H9 (cell line): ENCODE results near the gene TFAP2C. TPM values are rescaled to one million over a fixed set of nuclear protein-coding genes. Genes with fewer than 3 reads are reported as not detected.

Source experiments
- DNase-seq: peaks from one replicate; pipeline ENCODE4 v3.0.0-alpha.2; 2017
- H2AFZ ChIP-seq: one replicate; pipeline ENCODE4 v1.6.1; 2013; ENCODE audit warnings: mild to moderate bottlenecking, low read length, control low read depth, moderate library complexity
- H2AK5ac ChIP-seq: 2 replicates; pipeline ENCODE4 v1.6.1; 2013; ENCODE audit warnings: low read length, control low read depth, mixed read lengths; ENCODE audit not compliant: insufficient read length
- H2BK120ac ChIP-seq: one replicate; pipeline ENCODE4 v1.6.1; 2013; ENCODE audit warnings: low read depth, mild to moderate bottlenecking, low read length, control low read depth, inconsistent platforms; ENCODE audit not compliant: poor library complexity, severe bottlenecking
- H2BK12ac ChIP-seq: 2 replicates; pipeline ENCODE4 v1.6.1; 2013; ENCODE audit warnings: low read length, control low read depth, mixed read lengths, low read depth; ENCODE audit not compliant: insufficient read length
- H2BK15ac ChIP-seq: 2 replicates; pipeline ENCODE4 v1.6.1; 2013; ENCODE audit warnings: low read depth, low read length, control low read depth
- H2BK20ac ChIP-seq: one replicate; pipeline ENCODE4 v1.6.1; 2013; ENCODE audit warnings: low read depth, mild to moderate bottlenecking, low read length, control low read depth, inconsistent platforms; ENCODE audit not compliant: poor library complexity, severe bottlenecking
- H2BK5ac ChIP-seq: 2 replicates; pipeline ENCODE4 v1.6.1; 2013; ENCODE audit warnings: low read length, control low read depth, mixed read lengths; ENCODE audit not compliant: insufficient read length
- H3K14ac ChIP-seq: 2 replicates; pipeline ENCODE4 v1.6.1; 2013; ENCODE audit warnings: low read length, control low read depth; ENCODE audit not compliant: insufficient read depth
- H3K18ac ChIP-seq: 2 replicates; pipeline ENCODE4 v1.6.1; 2013; ENCODE audit warnings: low read depth, mild to moderate bottlenecking, mixed read lengths, low read length, control low read depth; ENCODE audit not compliant: insufficient read length
- H3K23ac ChIP-seq: 2 replicates; pipeline ENCODE4 v1.6.1; 2013; ENCODE audit warnings: low read length, control low read depth, mixed read lengths, low read depth; ENCODE audit not compliant: insufficient read length
- H3K23me2 ChIP-seq: 2 replicates; pipeline ENCODE4 v1.6.1; 2013; ENCODE audit warnings: low read depth, mild to moderate bottlenecking, mixed read lengths, low read length, control low read depth; ENCODE audit not compliant: insufficient read length, poor library complexity, severe bottlenecking
- H3K27ac ChIP-seq: 2 replicates; pipeline ENCODE4 v1.5.1; 2013; ENCODE audit warnings: low read length, control low read depth, mixed read lengths, low read depth; ENCODE audit not compliant: insufficient read length
- H3K27me3 ChIP-seq: 2 replicates; pipeline ENCODE4 v1.6.1; 2013; ENCODE audit warnings: low read length, control low read depth, inconsistent platforms; ENCODE audit not compliant: insufficient read depth
- H3K4ac ChIP-seq: 2 replicates; pipeline ENCODE4 v1.6.1; 2013; ENCODE audit warnings: low read depth, mild to moderate bottlenecking, control low read depth, inconsistent platforms, low read length, moderate library complexity
- H3K4me1 ChIP-seq: 2 replicates; pipeline ENCODE4 v1.6.1; 2013; ENCODE audit warnings: low read length, control low read depth, inconsistent platforms; ENCODE audit not compliant: insufficient read depth
- H3K4me2 ChIP-seq: 2 replicates; pipeline ENCODE4 v1.6.1; 2013; ENCODE audit warnings: low read length, control low read depth, mixed read lengths; ENCODE audit not compliant: insufficient read length, insufficient read depth
- H3K56ac ChIP-seq: 2 replicates; pipeline ENCODE4 v1.6.1; 2013; ENCODE audit warnings: low read depth, mild to moderate bottlenecking, mixed read lengths, low read length, control low read depth; ENCODE audit not compliant: insufficient read length
- H3K79me1 ChIP-seq: 2 replicates; pipeline ENCODE4 v1.6.1; 2013; ENCODE audit warnings: low read depth, mild to moderate bottlenecking, moderate library complexity, low read length, control low read depth, inconsistent platforms; ENCODE audit not compliant: insufficient read depth, poor library complexity, severe bottlenecking
- H3K79me2 ChIP-seq: 2 replicates; pipeline ENCODE4 v1.6.1; 2013; ENCODE audit warnings: low read length, control low read depth, inconsistent platforms; ENCODE audit not compliant: insufficient read depth
- H3K9ac ChIP-seq: 2 replicates; pipeline ENCODE4 v1.6.1; 2013; ENCODE audit warnings: low read length, control low read depth, mixed read lengths; ENCODE audit not compliant: insufficient read length; ENCODE audit errors: extremely low read depth
- H3K9me3 ChIP-seq: one replicate; pipeline ENCODE4 v1.6.1; 2013; ENCODE audit warnings: low read depth, low read length, inconsistent platforms; ENCODE audit not compliant: control insufficient read depth
- H3T11ph ChIP-seq: one replicate; pipeline ENCODE4 v1.6.1; 2013; ENCODE audit warnings: mild to moderate bottlenecking, low read length, control low read depth, inconsistent platforms
- H4K20me1 ChIP-seq: one replicate; pipeline ENCODE4 v1.6.1; 2013; ENCODE audit not compliant: control insufficient read depth, insufficient read length, insufficient read depth
- H4K5ac ChIP-seq: 2 replicates; pipeline ENCODE4 v1.6.1; 2013; ENCODE audit warnings: low read depth, mild to moderate bottlenecking, mixed read lengths, low read length, control low read depth; ENCODE audit not compliant: insufficient read length
- H4K8ac ChIP-seq: replicated peaks from 2 replicates; pipeline ENCODE4 v1.6.1; 2013; ENCODE audit warnings: low read length, control low read depth, mixed read lengths, low read depth; ENCODE audit not compliant: insufficient read length
- H4K91ac ChIP-seq: 2 replicates; pipeline ENCODE4 v1.6.1; 2013; ENCODE audit warnings: low read depth, mild to moderate bottlenecking, moderate library complexity, mixed read lengths, low read length, control low read depth; ENCODE audit not compliant: insufficient read length
- H3K27ac Mint-ChIP-seq, 3 experiments: 2 replicates in 2 of 3; 3 replicates in 1 of 3; pipeline ENCODE4 v1.8.0; 2020 to 2021; ENCODE audit warnings: mixed read lengths in 3 of 3, mild to moderate bottlenecking in 1 of 3, moderate library complexity in 1 of 3
- H3K27me3 Mint-ChIP-seq: 2 replicates; pipeline ENCODE4 v1.8.0; 2021; ENCODE audit warnings: low read depth, mild to moderate bottlenecking, moderate library complexity, mixed read lengths
- H3K36me3 Mint-ChIP-seq, 3 experiments: 2 replicates in 2 of 3; 3 replicates in 1 of 3; pipeline ENCODE4 v1.8.0; 2020 to 2021; ENCODE audit warnings: low read depth in 3 of 3, mixed read lengths in 3 of 3; ENCODE audit not compliant: insufficient read depth in 1 of 3
- H3K4me1 Mint-ChIP-seq, 2 experiments: 2 replicates each; pipeline ENCODE4 v1.8.0; 2020; ENCODE audit warnings: mixed read lengths in 2 of 2
- H3K4me3 Mint-ChIP-seq, 2 experiments: 2 replicates in 1 of 2; 3 replicates in 1 of 2; pipeline ENCODE4 v1.8.0; 2020 to 2021; ENCODE audit warnings: mild to moderate bottlenecking in 2 of 2, mixed read lengths in 2 of 2, moderate library complexity in 1 of 2
- H3K9me3 Mint-ChIP-seq, 2 experiments: 2 replicates in 1 of 2; 3 replicates in 1 of 2; pipeline ENCODE4 v1.8.0; 2020; ENCODE audit warnings: mild to moderate bottlenecking in 2 of 2, mixed read lengths in 2 of 2, moderate library complexity in 1 of 2
- WGBS: extraction: QIAGEN DNeasy Blood & Tissue Kit; methylation state at CpG from one replicate; pipeline ENCODE4 v1.1.7; 2013; ENCODE audit warnings: missing lambda C conversion rate, low lambda C conversion rate, mixed read lengths; ENCODE audit not compliant: insufficient read length; ENCODE audit errors: extremely low coverage; 5-methylcytosine and 5-hydroxymethylcytosine counted together
- total RNA-seq: library from RNA; stranded (reverse); gene quantifications from 2 replicates; pipeline ENCODE4 v1.2.1, GENCODE V29; 2021
- TF ChIP-seq, protein P1 (sequence below): fragments of 200-600 bp; sonication (generic); conservative IDR thresholded peaks from 3 replicates; pipeline ENCODE4 v1.8.0; 2021; ENCODE audit warnings: antibody characterized with exemption, mild to moderate bottlenecking

The TFAP2C gene
- total RNA-seq, 1 experiment from 2014 or later, result 24.3 TPM

DNA sequence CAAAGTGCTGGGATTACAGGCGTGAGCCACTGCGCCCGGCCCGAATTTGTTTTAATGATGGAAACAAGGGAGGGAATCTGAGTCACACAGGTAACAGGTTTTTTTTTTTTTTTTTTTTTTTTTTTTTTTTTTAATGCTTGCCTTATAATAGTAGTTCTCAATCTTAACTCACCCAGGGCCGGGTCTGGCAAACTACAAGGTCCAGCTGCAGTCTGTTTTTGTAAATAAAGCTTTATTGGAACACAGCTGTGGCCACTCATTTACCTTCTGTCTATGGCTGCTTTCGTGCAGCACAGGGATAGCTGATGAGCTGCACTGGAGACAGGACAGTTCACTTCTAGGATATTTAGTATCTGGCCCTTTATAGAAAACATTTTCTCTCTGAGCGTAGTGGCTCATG, 58.0 kb downstream of the TFAP2C start:
- H3K9me3 ChIP-seq, result no peaks in the 10 kb centered on the region
- no peak overlapping the region for H3K56ac ChIP-seq
- H3K4me2 ChIP-seq, result no peak overlapping the region
- peaks cover 3% of the 10 kb centered on the region; the same call in 1 of the 2 replicates for H3K27me3 ChIP-seq
- Mint-ChIP-seq H3K9me3 (no peaks in the 10 kb centered on the region), H3K27me3 (peaks cover 3% of the 10 kb centered on the region; the same call in 1 of the 2 replicates), H3K27ac (no peak overlapping the region), H3K36me3 (no peaks in the 10 kb centered on the region), H3K4me3 (no peak overlapping the region), H3K4me1 (peaks cover 26 to 37% of the 10 kb centered on the region in 2 experiments)
- H4K91ac ChIP-seq, result no peak overlapping the region
- H2BK12ac ChIP-seq, result no peak overlapping the region
- no CpG with 5 or more reads among the region's 7 CpGs for WGBS
- H2BK120ac ChIP-seq, result no peak overlapping the region
- no peak overlapping the region for H3K18ac ChIP-seq
- no peak for DNase-seq
- H3K14ac ChIP-seq, result no peak overlapping the region
- H4K8ac ChIP-seq, result no peak overlapping the region
- no peak overlapping the region for H2AFZ ChIP-seq
- H3K4ac ChIP-seq, result no peak overlapping the region
- no peak overlapping the region for H2BK20ac ChIP-seq
- no peak overlapping the region for H3K23ac ChIP-seq
- no peak overlapping the region for H3K9ac ChIP-seq
- no peaks in the 10 kb centered on the region for H3K79me1 ChIP-seq
- no peak overlapping the region for H2BK15ac ChIP-seq
- no peaks in the 10 kb centered on the region for H3K79me2 ChIP-seq
- H3T11ph ChIP-seq, result no peak overlapping the region
- no peak overlapping the region for H2BK5ac ChIP-seq
- H3K4me1 ChIP-seq, result peaks cover 8% of the 10 kb centered on the region; the same call in 1 of the 2 replicates
- no peak overlapping the region for H2AK5ac ChIP-seq
- no peaks in the 10 kb centered on the region for H4K20me1 ChIP-seq
- no peak overlapping the region for H4K5ac ChIP-seq
- H3K27ac ChIP-seq, result no peak overlapping the region
- H3K23me2 ChIP-seq, result no peaks in the 10 kb centered on the region
- TF ChIP-seq, protein P1, sequence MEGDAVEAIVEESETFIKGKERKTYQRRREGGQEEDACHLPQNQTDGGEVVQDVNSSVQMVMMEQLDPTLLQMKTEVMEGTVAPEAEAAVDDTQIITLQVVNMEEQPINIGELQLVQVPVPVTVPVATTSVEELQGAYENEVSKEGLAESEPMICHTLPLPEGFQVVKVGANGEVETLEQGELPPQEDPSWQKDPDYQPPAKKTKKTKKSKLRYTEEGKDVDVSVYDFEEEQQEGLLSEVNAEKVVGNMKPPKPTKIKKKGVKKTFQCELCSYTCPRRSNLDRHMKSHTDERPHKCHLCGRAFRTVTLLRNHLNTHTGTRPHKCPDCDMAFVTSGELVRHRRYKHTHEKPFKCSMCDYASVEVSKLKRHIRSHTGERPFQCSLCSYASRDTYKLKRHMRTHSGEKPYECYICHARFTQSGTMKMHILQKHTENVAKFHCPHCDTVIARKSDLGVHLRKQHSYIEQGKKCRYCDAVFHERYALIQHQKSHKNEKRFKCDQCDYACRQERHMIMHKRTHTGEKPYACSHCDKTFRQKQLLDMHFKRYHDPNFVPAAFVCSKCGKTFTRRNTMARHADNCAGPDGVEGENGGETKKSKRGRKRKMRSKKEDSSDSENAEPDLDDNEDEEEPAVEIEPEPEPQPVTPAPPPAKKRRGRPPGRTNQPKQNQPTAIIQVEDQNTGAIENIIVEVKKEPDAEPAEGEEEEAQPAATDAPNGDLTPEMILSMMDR, result no peak
